Measurements from ENCODE around the gene FAM199X. TPM values are rescaled to one million over a fixed set of nuclear protein-coding genes. Genes with fewer than 3 reads are reported as not detected.

FAM199X gene
- total RNA-seq, 1 experiment from 2014 or later: 12.1 TPM

DNA sequence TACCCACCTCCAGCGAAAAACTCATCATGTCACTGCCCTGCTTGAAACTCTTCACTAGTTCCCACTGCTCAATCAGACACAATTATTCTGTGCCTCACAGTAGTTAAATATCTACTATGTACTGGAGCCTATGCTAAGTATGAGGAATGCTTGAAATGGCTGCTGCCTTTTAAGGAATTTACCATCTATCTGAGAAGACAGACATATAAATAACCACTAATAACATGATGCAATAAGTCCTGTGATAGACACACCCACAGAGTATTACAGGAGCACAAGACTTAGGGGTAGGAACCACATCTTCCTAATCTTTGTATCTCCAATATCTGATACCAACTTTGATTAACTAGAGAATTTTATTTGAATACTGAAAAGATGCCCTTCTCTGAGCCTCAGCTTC lies 30.6 kb upstream of the FAM199X start:
- no peaks in the 10 kb centered on the region for H3K23me2 ChIP-seq (ENCODE audit: insufficient read length, low read depth, low read length, poor library complexity, severe bottlenecking)
- WGBS (ENCODE audit: extremely low coverage, insufficient read length, low lambda C conversion rate): no CpG with 5 or more reads among the region's 1 CpG

More for the DNA sequence above, 30.6 kb upstream of the FAM199X start:
- Mint-ChIP-seq H3K4me3 (no peak overlapping the region), H3K4me1 (no peaks in the 10 kb centered on the region), H3K27me3 (ENCODE audit: low read depth) (no peaks in the 10 kb centered on the region; the same call in 1 of the 2 replicates), H3K9me3 (peaks cover 0 to 62% of the 10 kb centered on the region in 2 experiments; a peak in 3 of 5 replicates), H3K27ac (no peak overlapping the region), H3K36me3 (ENCODE audit: insufficient read depth in 1 of 3, low read depth in 3 of 3) (no peaks in the 10 kb centered on the region)
- Histone ChIP-seq H3K18ac (ENCODE audit: insufficient read length, low read depth, low read length) (no peak overlapping the region), H4K8ac (replicated peaks; ENCODE audit: insufficient read length, low read depth, low read length) (no peak overlapping the region), H3K14ac (ENCODE audit: insufficient read depth, low read length) (no peak overlapping the region), H3K56ac (ENCODE audit: insufficient read length, low read depth, low read length) (no peak overlapping the region), H3K4me1 (ENCODE audit: insufficient read depth, low read length) (no peaks in the 10 kb centered on the region), H3K27me3 (ENCODE audit: insufficient read depth, low read length) (no peaks in the 10 kb centered on the region), H2AFZ (ENCODE audit: low read length) (no peak overlapping the region), H3K23ac (ENCODE audit: insufficient read length, low read depth, low read length) (no peak overlapping the region), H4K91ac (ENCODE audit: insufficient read length, low read depth, low read length) (no peak overlapping the region), H3T11ph (ENCODE audit: low read length) (no peak overlapping the region), H3K79me2 (ENCODE audit: insufficient read depth, low read length) (no peaks in the 10 kb centered on the region), H2BK5ac (ENCODE audit: insufficient read length, low read length) (no peak overlapping the region), H3K9ac (ENCODE audit: extremely low read depth, insufficient read length, low read length) (no peak overlapping the region), H2BK12ac (ENCODE audit: insufficient read length, low read depth, low read length) (no peak overlapping the region), H4K20me1 (ENCODE audit: control insufficient read depth, insufficient read depth, insufficient read length) (no peaks in the 10 kb centered on the region), H2BK20ac (ENCODE audit: low read depth, low read length, poor library complexity, severe bottlenecking) (no peak overlapping the region), H4K5ac (ENCODE audit: insufficient read length, low read depth, low read length) (no peak overlapping the region), H3K79me1 (ENCODE audit: insufficient read depth, low read depth, low read length, poor library complexity, severe bottlenecking) (no peaks in the 10 kb centered on the region), H2BK120ac (ENCODE audit: low read depth, low read length, poor library complexity, severe bottlenecking) (no peak overlapping the region), H3K4me2 (ENCODE audit: insufficient read depth, insufficient read length, low read length) (no peak overlapping the region), H3K9me3 (ENCODE audit: control insufficient read depth, low read depth, low read length) (peaks cover 10% of the 10 kb centered on the region), H3K4ac (ENCODE audit: low read depth, low read length) (no peak overlapping the region), H2AK5ac (ENCODE audit: insufficient read length, low read length) (no peak overlapping the region), H2BK15ac (ENCODE audit: low read depth, low read length) (no peak overlapping the region), H3K27ac (ENCODE audit: insufficient read length, low read depth, low read length) (no peak overlapping the region)
- TF ChIP-seq, protein P1, sequence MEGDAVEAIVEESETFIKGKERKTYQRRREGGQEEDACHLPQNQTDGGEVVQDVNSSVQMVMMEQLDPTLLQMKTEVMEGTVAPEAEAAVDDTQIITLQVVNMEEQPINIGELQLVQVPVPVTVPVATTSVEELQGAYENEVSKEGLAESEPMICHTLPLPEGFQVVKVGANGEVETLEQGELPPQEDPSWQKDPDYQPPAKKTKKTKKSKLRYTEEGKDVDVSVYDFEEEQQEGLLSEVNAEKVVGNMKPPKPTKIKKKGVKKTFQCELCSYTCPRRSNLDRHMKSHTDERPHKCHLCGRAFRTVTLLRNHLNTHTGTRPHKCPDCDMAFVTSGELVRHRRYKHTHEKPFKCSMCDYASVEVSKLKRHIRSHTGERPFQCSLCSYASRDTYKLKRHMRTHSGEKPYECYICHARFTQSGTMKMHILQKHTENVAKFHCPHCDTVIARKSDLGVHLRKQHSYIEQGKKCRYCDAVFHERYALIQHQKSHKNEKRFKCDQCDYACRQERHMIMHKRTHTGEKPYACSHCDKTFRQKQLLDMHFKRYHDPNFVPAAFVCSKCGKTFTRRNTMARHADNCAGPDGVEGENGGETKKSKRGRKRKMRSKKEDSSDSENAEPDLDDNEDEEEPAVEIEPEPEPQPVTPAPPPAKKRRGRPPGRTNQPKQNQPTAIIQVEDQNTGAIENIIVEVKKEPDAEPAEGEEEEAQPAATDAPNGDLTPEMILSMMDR (conservative IDR thresholded peaks at IDR 0.05): no peak
- no peak for DNase-seq

Data from H9 (cell line).